ENCODE results near the gene KMT5C.

DNA sequence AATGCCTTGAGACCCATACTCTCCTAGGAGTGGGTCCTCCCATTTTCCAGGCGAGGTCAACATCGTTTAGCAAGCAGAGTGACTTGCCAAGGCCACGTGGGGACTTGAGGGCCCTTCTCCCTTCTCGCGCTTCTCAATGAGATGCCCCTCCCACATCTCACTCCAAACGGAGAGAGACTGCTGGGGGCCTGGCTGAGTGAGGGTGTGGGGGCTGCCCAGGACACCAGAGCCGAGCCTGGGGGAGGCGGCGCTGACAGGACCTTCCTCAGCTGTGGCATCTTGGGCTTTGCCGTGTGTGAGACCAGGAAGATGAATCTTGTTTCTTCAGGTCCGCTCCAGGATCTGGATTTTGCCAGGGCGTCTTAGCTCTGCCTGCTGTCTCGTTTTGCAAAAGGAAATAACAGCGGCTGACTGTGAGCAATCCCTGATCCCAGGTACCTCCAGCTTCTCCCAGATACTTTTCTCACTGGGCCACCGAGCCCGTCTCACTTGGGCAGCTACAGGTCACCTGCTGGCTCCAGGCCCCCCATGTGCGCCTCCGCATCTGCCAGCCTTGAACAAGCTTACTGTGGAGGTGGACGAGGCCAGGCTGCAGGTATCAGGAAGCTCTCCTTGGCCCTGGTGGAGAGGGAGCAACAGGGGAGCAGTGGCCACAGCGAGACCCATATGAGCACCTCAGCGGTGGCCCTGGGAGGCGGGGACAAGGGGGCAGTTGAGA is 8.8 kb downstream of the KMT5C start:
- TF ChIP-seq CTCF (IDR thresholded peaks at IDR 0.05) = no peak
- TF ChIP-seq POLR2A (IDR thresholded peaks at IDR 0.05) = no peak
